Stimulated activated memory B cell treated with anti-CD40 and anti-IgM and Interleukin-4, amounts not matched to agents 10 μg/mL and 1 μg/mL and 100 μg/mL, for 72 hours (primary cell): ENCODE results near the gene IGF2BP2.
A peak's percentile ranks its signal among the peaks of the same experiment; 100 is the strongest.

Source experiments
- ATAC-seq: fragments of 150-1000 bp; cut with Tn5 transposase; 2 replicates; pipeline ENCODE4 v1.10.0; 2021
- H3K27ac Mint-ChIP-seq: one replicate; pipeline ENCODE4 v1.8.0; 2022; ENCODE audit warnings: mild to moderate bottlenecking, mixed read lengths
- H3K27me3 Mint-ChIP-seq: one replicate; pipeline ENCODE4 v1.8.0; 2022; ENCODE audit warnings: mixed read lengths
- H3K36me3 Mint-ChIP-seq: one replicate; pipeline ENCODE4 v1.8.0; 2022; ENCODE audit warnings: mixed read lengths
- H3K4me1 Mint-ChIP-seq: one replicate; pipeline ENCODE4 v1.8.0; 2022; ENCODE audit warnings: mixed read lengths
- H3K4me3 Mint-ChIP-seq: one replicate; pipeline ENCODE4 v1.8.0; 2022; ENCODE audit warnings: mild to moderate bottlenecking, moderate library complexity, mixed read lengths
- H3K9me3 Mint-ChIP-seq: one replicate; pipeline ENCODE4 v1.8.0; 2022; ENCODE audit warnings: mixed read lengths

IGF2BP2 gene

DNA sequence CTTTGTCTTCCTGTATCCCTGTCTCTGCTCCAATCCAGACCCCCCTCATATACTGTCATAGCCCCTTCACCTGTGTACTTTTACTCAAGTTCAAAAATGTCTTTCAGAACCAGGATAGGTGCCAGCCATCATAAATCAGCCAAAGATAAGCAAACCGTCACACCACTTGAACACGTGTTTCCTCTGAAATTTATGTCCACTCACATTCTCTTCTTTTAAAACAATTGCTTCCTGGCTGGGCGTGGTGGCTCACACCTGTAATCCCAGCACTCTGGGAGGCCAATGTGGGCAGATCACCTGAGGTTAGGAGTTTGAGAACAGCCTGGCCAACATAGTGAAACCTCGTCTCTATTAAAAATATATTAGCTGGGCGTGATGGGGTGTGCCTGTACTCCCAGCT is 74.1 kb downstream of the IGF2BP2 start:
- Mint-ChIP-seq H3K4me3 (no peak overlapping the region), H3K27ac (no peak overlapping the region), H3K9me3 (peaks cover 5% of the 10 kb centered on the region), H3K4me1 (peaks cover 8% of the 10 kb centered on the region), H3K27me3 (peaks cover 14% of the 10 kb centered on the region), H3K36me3 (peaks cover 6% of the 10 kb centered on the region)
- ATAC-seq, result no peak

DNA sequence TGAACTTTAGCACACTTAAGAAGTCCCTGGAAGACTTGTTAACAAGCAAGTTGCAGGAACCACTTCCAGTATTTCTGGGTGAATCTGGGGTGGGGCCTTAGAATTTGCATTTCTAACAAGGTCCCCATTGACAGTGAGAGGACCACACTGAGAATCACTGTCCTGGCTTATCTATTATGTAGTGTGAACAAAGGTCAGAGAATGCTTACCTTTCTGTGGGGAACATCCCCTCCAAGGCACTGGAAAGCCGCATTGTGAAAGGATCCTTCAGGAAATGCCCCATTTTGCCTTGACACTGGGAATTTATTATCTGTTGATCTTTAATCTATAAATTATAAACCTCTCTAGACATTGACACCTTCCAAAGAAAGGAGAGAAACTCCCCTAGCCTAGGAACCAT is 74.8 kb downstream of the IGF2BP2 start:
- H3K27ac Mint-ChIP-seq, result no peak overlapping the region
- H3K27me3 Mint-ChIP-seq, result peaks cover 14% of the 10 kb centered on the region
- no peak overlapping the region for H3K4me3 Mint-ChIP-seq
- ATAC-seq, result no peak
- H3K9me3 Mint-ChIP-seq, result peaks cover 5% of the 10 kb centered on the region
- peaks cover 6% of the 10 kb centered on the region for H3K36me3 Mint-ChIP-seq
- peaks cover 15% of the 10 kb centered on the region for H3K4me1 Mint-ChIP-seq

GRCh38 chr3:185746470-185746869 is 78.4 kb downstream of the IGF2BP2 start:
- Mint-ChIP-seq H3K4me3 (no peak overlapping the region), H3K27me3 (peaks cover 14% of the 10 kb centered on the region), H3K9me3 (no peaks in the 10 kb centered on the region), H3K27ac (no peak overlapping the region), H3K4me1 (peaks cover 18% of the 10 kb centered on the region), H3K36me3 (no peaks in the 10 kb centered on the region)
- ATAC-seq, result no peak

GRCh38 chr3:185744997-185745843 is 79.6 kb downstream of the IGF2BP2 start:
- H3K36me3 Mint-ChIP-seq, result no peaks in the 10 kb centered on the region
- no peaks in the 10 kb centered on the region for H3K9me3 Mint-ChIP-seq
- H3K27ac Mint-ChIP-seq, result no peak overlapping the region
- peak; percentile 39 for ATAC-seq
- peaks cover 8% of the 10 kb centered on the region for H3K27me3 Mint-ChIP-seq
- peaks cover 18% of the 10 kb centered on the region for H3K4me1 Mint-ChIP-seq
- H3K4me3 Mint-ChIP-seq, result no peak overlapping the region

DNA sequence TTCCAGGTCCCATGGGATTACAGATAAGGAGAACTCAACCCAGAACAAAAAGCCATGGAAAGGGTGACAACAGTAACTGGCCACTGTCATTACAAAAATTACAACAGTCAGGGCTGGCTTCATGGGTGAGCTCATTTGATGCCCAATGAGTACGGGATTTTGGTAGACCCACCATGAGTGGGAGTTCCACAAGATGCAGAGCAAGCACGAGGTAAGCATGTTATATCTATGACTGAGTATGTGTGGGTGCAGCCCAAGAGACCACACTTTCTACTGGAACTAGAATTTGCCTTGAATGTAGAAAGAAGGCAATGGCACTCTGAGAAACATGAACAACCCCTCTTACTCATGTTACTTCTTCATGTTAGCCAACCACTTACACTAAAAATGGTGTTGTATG is 83.3 kb downstream of the IGF2BP2 start:
- no peak for ATAC-seq
- Mint-ChIP-seq H3K27ac (no peak overlapping the region), H3K9me3 (no peaks in the 10 kb centered on the region), H3K4me1 (peaks cover 18% of the 10 kb centered on the region), H3K27me3 (peaks cover 15% of the 10 kb centered on the region), H3K4me3 (no peak overlapping the region), H3K36me3 (no peaks in the 10 kb centered on the region)

GRCh38 chr3:185740133-185740532 is 84.7 kb downstream of the IGF2BP2 start:
- ATAC-seq, result no peak
- peaks cover 15% of the 10 kb centered on the region for H3K27me3 Mint-ChIP-seq
- no peak overlapping the region for H3K27ac Mint-ChIP-seq
- no peaks in the 10 kb centered on the region for H3K9me3 Mint-ChIP-seq
- H3K4me1 Mint-ChIP-seq, result peaks cover 4% of the 10 kb centered on the region
- H3K36me3 Mint-ChIP-seq, result no peaks in the 10 kb centered on the region
- H3K4me3 Mint-ChIP-seq, result no peak overlapping the region

- no peaks in the 10 kb centered on the region for H3K4me1 Mint-ChIP-seq
- peaks cover 15% of the 10 kb centered on the region for H3K27me3 Mint-ChIP-seq
- no peak overlapping the region for H3K27ac Mint-ChIP-seq
Observed at GRCh38 chr3:185739264-185739701, 85.6 kb downstream of the IGF2BP2 start.

GRCh38 chr3:185737740-185738680 is 86.8 kb downstream of the IGF2BP2 start:
- Mint-ChIP-seq H3K36me3 (no peaks in the 10 kb centered on the region), H3K4me3 (no peak overlapping the region)

More at GRCh38 chr3:185739264-185739701, 85.6 kb downstream of the IGF2BP2 start:
- no peak overlapping the region for H3K4me3 Mint-ChIP-seq
- ATAC-seq, result no peak
- no peaks in the 10 kb centered on the region for H3K36me3 Mint-ChIP-seq
- no peaks in the 10 kb centered on the region for H3K9me3 Mint-ChIP-seq

DNA sequence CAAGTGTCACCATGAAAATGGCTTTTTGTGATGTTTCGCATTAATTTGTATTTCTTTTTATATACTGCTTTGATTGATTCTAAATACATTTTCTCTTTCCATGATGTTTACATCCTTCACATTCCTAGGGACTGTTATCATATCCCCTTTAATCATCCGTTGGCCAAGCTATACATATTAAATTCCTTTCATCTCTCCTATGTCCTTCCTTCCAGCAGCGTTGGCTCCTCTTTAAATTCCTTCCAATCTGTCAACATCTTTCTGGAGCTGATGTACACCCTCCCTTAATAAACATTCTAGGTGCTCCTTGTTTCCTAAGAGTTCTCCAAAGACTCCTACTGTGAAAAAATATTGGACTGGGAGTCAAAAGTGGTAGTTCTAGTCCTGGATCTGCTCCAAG is 87.8 kb downstream of the IGF2BP2 start:
- no peak overlapping the region for H3K4me3 Mint-ChIP-seq
- H3K36me3 Mint-ChIP-seq, result no peaks in the 10 kb centered on the region
- no peak overlapping the region for H3K27ac Mint-ChIP-seq
- no peak for ATAC-seq
- no peaks in the 10 kb centered on the region for H3K4me1 Mint-ChIP-seq
- no peaks in the 10 kb centered on the region for H3K9me3 Mint-ChIP-seq
- peaks cover 15% of the 10 kb centered on the region for H3K27me3 Mint-ChIP-seq

More at GRCh38 chr3:185737740-185738680, 86.8 kb downstream of the IGF2BP2 start:
- H3K4me1 Mint-ChIP-seq, result no peaks in the 10 kb centered on the region
- peaks cover 15% of the 10 kb centered on the region for H3K27me3 Mint-ChIP-seq
- no peaks in the 10 kb centered on the region for H3K9me3 Mint-ChIP-seq
- ATAC-seq, result no peak
- no peak overlapping the region for H3K27ac Mint-ChIP-seq

- no peaks in the 10 kb centered on the region for H3K4me1 Mint-ChIP-seq
- H3K4me3 Mint-ChIP-seq, result no peak overlapping the region
- ATAC-seq, result no peak
- no peak overlapping the region for H3K27ac Mint-ChIP-seq
- peaks cover 4% of the 10 kb centered on the region for H3K27me3 Mint-ChIP-seq
- no peaks in the 10 kb centered on the region for H3K9me3 Mint-ChIP-seq
- H3K36me3 Mint-ChIP-seq, result no peaks in the 10 kb centered on the region
Observed at GRCh38 chr3:185734725-185735096, 90.1 kb downstream of the IGF2BP2 start.

DNA sequence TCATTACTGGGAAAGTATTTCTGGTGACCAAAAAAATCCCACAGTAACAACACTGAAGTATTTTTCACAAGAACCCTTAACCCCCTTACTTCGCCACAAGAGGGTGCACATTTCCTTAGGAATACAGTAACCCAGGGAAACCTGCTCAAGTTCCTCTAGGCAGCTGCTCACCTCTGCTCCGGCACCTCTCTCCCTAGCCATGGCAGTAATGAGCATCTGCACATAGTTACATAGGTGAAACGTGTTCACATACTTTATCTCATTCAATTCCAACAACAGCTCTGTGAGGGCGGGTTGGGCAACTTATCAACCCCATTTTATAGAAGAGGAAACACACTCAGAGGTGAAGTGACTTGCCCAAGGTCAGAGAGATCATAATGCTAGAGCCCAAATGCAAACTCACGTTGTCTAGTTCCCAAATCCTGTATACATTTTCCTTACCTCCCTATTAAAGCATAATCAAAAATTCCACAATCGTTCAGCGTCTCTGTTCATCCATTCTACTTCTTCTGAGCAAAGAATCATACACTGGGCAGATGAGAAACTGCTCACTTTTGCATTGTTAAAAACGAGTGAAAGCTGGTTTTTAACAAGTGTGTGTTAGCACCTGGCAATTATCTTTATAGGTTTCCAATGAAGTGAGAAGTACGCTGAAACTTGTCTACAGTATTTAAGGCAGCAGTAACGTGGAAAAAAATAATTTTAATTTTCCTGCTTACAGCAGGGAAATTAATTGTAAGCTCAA is 90.7 kb downstream of the IGF2BP2 start:
- Mint-ChIP-seq H3K27me3 (no peaks in the 10 kb centered on the region), H3K27ac (no peak overlapping the region), H3K4me3 (no peak overlapping the region), H3K4me1 (no peaks in the 10 kb centered on the region), H3K9me3 (no peaks in the 10 kb centered on the region), H3K36me3 (no peaks in the 10 kb centered on the region)
- ATAC-seq, result no peak

- Mint-ChIP-seq H3K9me3 (no peaks in the 10 kb centered on the region), H3K36me3 (no peaks in the 10 kb centered on the region), H3K27ac (no peak overlapping the region), H3K27me3 (no peaks in the 10 kb centered on the region), H3K4me1 (no peaks in the 10 kb centered on the region), H3K4me3 (no peak overlapping the region)
- ATAC-seq, result no peak
Observed at GRCh38 chr3:185732782-185733181, 92.1 kb downstream of the IGF2BP2 start.

DNA sequence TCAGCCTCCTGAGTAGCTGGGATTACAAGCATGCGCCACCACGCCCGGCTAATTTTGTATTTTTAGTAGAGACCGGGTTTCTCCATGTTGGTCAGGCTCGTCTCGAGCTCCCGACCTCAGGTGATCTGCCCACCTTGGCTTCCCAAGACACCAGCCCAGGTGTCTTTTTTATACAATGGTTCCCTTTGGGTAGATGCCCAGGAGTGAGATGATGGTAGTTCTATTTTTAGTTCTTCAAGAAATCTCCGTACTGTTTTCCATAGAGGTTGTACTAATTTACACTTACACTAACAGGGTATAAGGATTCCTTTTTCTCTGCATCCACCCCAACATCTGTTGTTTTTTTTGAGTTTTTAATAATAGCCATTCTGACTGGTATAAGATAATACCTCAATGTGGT is 94.3 kb downstream of the IGF2BP2 start:
- Mint-ChIP-seq H3K36me3 (no peaks in the 10 kb centered on the region), H3K9me3 (no peaks in the 10 kb centered on the region), H3K4me3 (no peak overlapping the region), H3K27ac (no peak overlapping the region), H3K27me3 (no peaks in the 10 kb centered on the region), H3K4me1 (no peaks in the 10 kb centered on the region)
- no peak for ATAC-seq

GRCh38 chr3:185729337-185730055 is 95.3 kb downstream of the IGF2BP2 start:
- H3K9me3 Mint-ChIP-seq, result no peaks in the 10 kb centered on the region
- no peaks in the 10 kb centered on the region for H3K36me3 Mint-ChIP-seq
- H3K4me1 Mint-ChIP-seq, result no peaks in the 10 kb centered on the region
- H3K27me3 Mint-ChIP-seq, result no peaks in the 10 kb centered on the region
- ATAC-seq, result no peak
- H3K27ac Mint-ChIP-seq, result no peak overlapping the region
- H3K4me3 Mint-ChIP-seq, result no peak overlapping the region
